ENCODE data around the gene CD248.

DNA sequence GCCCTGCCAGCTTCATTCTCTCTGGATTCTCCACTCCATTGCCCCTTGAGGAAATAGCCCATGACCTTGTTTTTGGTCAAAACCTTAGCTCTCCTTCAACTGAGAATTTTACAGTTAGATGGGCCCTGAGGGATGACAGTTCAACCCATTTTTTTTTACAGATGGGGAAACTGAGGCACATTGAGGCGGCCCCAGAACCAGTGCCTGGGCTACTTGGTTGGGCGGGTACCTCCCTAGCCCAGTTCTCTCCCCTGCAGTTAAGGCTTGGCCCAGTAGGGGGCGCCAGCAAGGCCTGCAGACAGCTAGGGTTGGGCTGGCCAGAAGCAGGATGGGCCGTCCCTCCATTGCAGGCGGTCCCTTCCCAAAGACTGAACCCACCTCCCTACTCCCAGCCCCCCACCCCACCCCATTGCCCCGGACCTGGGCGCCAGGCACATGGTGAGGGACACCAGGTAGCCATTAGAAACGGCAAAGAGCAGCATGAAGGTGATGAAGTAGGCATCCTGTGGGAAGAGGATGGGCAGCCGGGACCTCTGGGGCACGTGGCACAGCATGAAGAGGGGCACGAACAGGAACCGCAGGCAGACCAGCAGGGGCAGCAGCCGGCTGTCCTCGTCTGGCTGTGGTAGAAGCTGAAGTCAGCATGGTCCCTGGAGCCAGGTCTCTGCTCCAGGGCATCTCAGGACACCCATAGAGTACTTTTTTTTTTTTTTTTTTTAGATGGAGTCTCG lies 47.1 kb upstream of the CD248 start:
- TF ChIP-seq, protein P1, sequence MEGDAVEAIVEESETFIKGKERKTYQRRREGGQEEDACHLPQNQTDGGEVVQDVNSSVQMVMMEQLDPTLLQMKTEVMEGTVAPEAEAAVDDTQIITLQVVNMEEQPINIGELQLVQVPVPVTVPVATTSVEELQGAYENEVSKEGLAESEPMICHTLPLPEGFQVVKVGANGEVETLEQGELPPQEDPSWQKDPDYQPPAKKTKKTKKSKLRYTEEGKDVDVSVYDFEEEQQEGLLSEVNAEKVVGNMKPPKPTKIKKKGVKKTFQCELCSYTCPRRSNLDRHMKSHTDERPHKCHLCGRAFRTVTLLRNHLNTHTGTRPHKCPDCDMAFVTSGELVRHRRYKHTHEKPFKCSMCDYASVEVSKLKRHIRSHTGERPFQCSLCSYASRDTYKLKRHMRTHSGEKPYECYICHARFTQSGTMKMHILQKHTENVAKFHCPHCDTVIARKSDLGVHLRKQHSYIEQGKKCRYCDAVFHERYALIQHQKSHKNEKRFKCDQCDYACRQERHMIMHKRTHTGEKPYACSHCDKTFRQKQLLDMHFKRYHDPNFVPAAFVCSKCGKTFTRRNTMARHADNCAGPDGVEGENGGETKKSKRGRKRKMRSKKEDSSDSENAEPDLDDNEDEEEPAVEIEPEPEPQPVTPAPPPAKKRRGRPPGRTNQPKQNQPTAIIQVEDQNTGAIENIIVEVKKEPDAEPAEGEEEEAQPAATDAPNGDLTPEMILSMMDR (IDR thresholded peaks at IDR 0.05): peak; percentile 99
- no peak for TF ChIP-seq POLR2AphosphoS5 (IDR thresholded peaks at IDR 0.05; ENCODE audit: low read depth, low read length)

All from Panc1 (cell line).